SK-N-SH treated with all-trans-retinoic acid at 6 μM for 48 hours (cell line): ENCODE results near the gene EXOC1.

ENCODE experiments used
- ATAC-seq: fragments of 200-7000 bp; cut with Tn5 transposase; 3 replicates; pipeline ENCODE4 v1.9.1; 2020; ENCODE audit warnings: mild to moderate bottlenecking, moderate library complexity
- ARNTL ChIP-seq: fragments of 450-650 bp; formaldehyde crosslinking; IDR thresholded peaks from 2 replicates; pipeline ENCODE4 v1.5.0; 2020; ENCODE audit warnings: low read depth, mild to moderate bottlenecking, moderate library complexity, borderline replicate concordance
- BACH2 ChIP-seq: fragments of 250-450 bp; sonication (Bioruptor Pico); IDR thresholded peaks from 2 replicates; pipeline ENCODE4 v1.9.0; 2021; ENCODE audit warnings: mild to moderate bottlenecking, borderline replicate concordance
- ESRRG ChIP-seq: fragments of 250-450 bp; sonication (Bioruptor Pico); IDR thresholded peaks from 2 replicates; pipeline ENCODE4 v1.6.1; 2021; ENCODE audit warnings: mild to moderate bottlenecking
- GLIS3 ChIP-seq: fragments of 250-450 bp; sonication (Bioruptor Pico); IDR thresholded peaks from 2 replicates; pipeline ENCODE4 v1.5.0; 2020; ENCODE audit warnings: mild to moderate bottlenecking, moderate library complexity
- ISL1 ChIP-seq: fragments of 250-450 bp; sonication (Bioruptor Pico); IDR thresholded peaks from 2 replicates; pipeline ENCODE4 v2.1.2; 2022; ENCODE audit warnings: mild to moderate bottlenecking, moderate library complexity
- RARB ChIP-seq: fragments of 250-450 bp; sonication (Bioruptor Pico); IDR thresholded peaks from 2 replicates; pipeline ENCODE4 v1.8.0; 2021; ENCODE audit warnings: mild to moderate bottlenecking, moderate library complexity
- SNAI2 ChIP-seq: fragments of 250-450 bp; sonication (Bioruptor Pico); IDR thresholded peaks from 2 replicates; pipeline ENCODE4 v1.5.0; 2020; ENCODE audit warnings: mild to moderate bottlenecking, moderate library complexity
- TOX ChIP-seq: fragments of 250-450 bp; sonication (Bioruptor Pico); IDR thresholded peaks from 2 replicates; pipeline ENCODE4 v1.8.0; 2021; ENCODE audit warnings: mild to moderate bottlenecking, moderate library complexity, borderline replicate concordance
- ZC3H10 ChIP-seq: fragments of 250-450 bp; sonication (Bioruptor Pico); IDR thresholded peaks from 2 replicates; pipeline ENCODE4 v1.5.1; 2021; ENCODE audit warnings: mild to moderate bottlenecking, moderate library complexity
- ZFP3 ChIP-seq: fragments of 250-450 bp; sonication (Bioruptor Pico); IDR thresholded peaks from 2 replicates; pipeline ENCODE4 v1.5.0; 2020; ENCODE audit warnings: mild to moderate bottlenecking, moderate library complexity
- ZFP30 ChIP-seq: fragments of 450-650 bp; formaldehyde crosslinking; IDR thresholded peaks from 2 replicates; pipeline ENCODE4 v1.5.0; 2022; ENCODE audit warnings: mild to moderate bottlenecking, moderate library complexity
- ZNF565 ChIP-seq: fragments of 450-650 bp; formaldehyde crosslinking; conservative IDR thresholded peaks from 2 replicates; pipeline ENCODE4 v1.5.0; 2020; ENCODE audit warnings: low read depth, mild to moderate bottlenecking, moderate library complexity
- ZNF70 ChIP-seq: fragments of 450-650 bp; formaldehyde crosslinking; IDR thresholded peaks from 2 replicates; pipeline ENCODE4 v1.5.0; 2020; ENCODE audit warnings: mild to moderate bottlenecking, moderate library complexity
- ZNF8 ChIP-seq: fragments of 450-650 bp; formaldehyde crosslinking; IDR thresholded peaks from 2 replicates; pipeline ENCODE4 v1.5.0; 2020; ENCODE audit warnings: mild to moderate bottlenecking, moderate library complexity
- TF ChIP-seq, protein P1 (sequence below): fragments of 250-450 bp; sonication (Bioruptor Pico); IDR thresholded peaks from 2 replicates; pipeline ENCODE4 v1.5.0; 2020; ENCODE audit warnings: mild to moderate bottlenecking, moderate library complexity
- TF ChIP-seq, protein P2 (sequence below): fragments of 250-450 bp; sonication (Bioruptor Pico); IDR thresholded peaks from 2 replicates; pipeline ENCODE4 v1.5.1; 2021; ENCODE audit warnings: mild to moderate bottlenecking, moderate library complexity
- TF ChIP-seq, protein P3 (sequence below): fragments of 250-450 bp; sonication (Bioruptor Pico); IDR thresholded peaks from 2 replicates; pipeline ENCODE4 v1.5.1; 2020; ENCODE audit warnings: low read depth, mild to moderate bottlenecking, moderate library complexity
- TF ChIP-seq, protein P4 (sequence below): fragments of 250-450 bp; sonication (Bioruptor Pico); IDR thresholded peaks from 2 replicates; pipeline ENCODE4 v1.8.0; 2020; ENCODE audit warnings: mild to moderate bottlenecking, moderate library complexity, borderline replicate concordance

The EXOC1 gene

DNA sequence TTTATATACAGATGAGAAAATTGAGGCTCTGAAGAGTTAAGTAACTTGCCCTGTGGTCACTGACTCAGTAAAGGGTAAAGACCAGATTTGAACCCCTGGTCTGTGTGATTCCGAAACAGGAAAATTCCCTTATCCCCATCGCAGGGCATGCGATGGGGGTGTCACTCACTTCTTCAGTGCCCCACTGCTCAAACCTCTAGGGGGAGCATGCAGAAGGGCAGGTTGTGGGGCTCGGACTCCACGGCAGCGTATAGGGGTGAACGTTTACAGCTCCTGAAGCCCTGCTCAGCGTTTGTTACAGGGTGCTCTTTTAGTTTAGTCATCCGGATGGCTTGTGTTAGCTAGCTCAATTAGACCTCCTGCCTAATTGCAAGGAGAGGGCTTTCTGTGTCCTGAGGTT, 3.7 kb upstream of the EXOC1 start:
- no peak for TF ChIP-seq SNAI2 (CRISPR knock-in tag)
- TF ChIP-seq, protein P1, sequence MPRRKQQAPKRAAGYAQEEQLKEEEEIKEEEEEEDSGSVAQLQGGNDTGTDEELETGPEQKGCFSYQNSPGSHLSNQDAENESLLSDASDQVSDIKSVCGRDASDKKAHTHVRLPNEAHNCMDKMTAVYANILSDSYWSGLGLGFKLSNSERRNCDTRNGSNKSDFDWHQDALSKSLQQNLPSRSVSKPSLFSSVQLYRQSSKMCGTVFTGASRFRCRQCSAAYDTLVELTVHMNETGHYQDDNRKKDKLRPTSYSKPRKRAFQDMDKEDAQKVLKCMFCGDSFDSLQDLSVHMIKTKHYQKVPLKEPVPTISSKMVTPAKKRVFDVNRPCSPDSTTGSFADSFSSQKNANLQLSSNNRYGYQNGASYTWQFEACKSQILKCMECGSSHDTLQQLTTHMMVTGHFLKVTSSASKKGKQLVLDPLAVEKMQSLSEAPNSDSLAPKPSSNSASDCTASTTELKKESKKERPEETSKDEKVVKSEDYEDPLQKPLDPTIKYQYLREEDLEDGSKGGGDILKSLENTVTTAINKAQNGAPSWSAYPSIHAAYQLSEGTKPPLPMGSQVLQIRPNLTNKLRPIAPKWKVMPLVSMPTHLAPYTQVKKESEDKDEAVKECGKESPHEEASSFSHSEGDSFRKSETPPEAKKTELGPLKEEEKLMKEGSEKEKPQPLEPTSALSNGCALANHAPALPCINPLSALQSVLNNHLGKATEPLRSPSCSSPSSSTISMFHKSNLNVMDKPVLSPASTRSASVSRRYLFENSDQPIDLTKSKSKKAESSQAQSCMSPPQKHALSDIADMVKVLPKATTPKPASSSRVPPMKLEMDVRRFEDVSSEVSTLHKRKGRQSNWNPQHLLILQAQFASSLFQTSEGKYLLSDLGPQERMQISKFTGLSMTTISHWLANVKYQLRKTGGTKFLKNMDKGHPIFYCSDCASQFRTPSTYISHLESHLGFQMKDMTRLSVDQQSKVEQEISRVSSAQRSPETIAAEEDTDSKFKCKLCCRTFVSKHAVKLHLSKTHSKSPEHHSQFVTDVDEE (CRISPR knock-in tag) = no peak
- TF ChIP-seq, protein P2, sequence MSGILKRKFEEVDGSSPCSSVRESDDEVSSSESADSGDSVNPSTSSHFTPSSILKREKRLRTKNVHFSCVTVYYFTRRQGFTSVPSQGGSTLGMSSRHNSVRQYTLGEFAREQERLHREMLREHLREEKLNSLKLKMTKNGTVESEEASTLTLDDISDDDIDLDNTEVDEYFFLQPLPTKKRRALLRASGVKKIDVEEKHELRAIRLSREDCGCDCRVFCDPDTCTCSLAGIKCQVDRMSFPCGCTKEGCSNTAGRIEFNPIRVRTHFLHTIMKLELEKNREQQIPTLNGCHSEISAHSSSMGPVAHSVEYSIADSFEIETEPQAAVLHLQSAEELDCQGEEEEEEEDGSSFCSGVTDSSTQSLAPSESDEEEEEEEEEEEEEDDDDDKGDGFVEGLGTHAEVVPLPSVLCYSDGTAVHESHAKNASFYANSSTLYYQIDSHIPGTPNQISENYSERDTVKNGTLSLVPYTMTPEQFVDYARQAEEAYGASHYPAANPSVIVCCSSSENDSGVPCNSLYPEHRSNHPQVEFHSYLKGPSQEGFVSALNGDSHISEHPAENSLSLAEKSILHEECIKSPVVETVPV (CRISPR knock-in tag) = no peak
- TF ChIP-seq ZC3H10 (CRISPR knock-in tag) = no peak
- no peak for TF ChIP-seq ARNTL
- no peak for TF ChIP-seq ISL1 (CRISPR knock-in tag)
- TF ChIP-seq ZNF8 (CRISPR knock-in tag) = no peak
- no peak for TF ChIP-seq GLIS3 (CRISPR knock-in tag)
- no peak for TF ChIP-seq ZFP30 (CRISPR knock-in tag)
- TF ChIP-seq BACH2 (CRISPR knock-in tag) = no peak
- TF ChIP-seq ESRRG (CRISPR knock-in tag) = no peak
- TF ChIP-seq ZNF565 (CRISPR knock-in tag) = no peak
- no peak for ATAC-seq

DNA sequence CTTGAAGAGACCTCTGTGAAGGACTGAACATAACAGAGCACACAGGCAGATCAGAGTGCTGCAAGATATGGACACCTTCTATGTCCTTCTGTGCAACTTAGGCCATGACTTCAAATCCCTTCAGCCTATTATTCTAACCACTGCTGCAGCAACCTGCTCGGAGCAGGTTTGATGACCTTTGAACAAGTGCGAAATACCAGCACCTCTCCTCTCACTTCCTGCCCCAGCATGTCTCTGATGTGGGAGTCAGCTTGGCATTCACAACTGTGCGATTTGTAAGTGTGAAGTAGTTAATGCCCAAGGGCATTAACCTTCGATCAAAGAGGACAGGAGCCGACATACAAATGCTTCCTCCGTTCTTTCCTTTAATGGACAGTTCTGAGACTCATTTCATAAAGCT, 1.6 kb upstream of the EXOC1 start:
- TF ChIP-seq ZNF70 (CRISPR knock-in tag) (no peak), ARNTL (no peak), ZNF565 (CRISPR knock-in tag) (no peak), RARB (CRISPR knock-in tag) (no peak), ZFP3 (CRISPR knock-in tag) (no peak), ISL1 (CRISPR knock-in tag) (no peak), TOX (CRISPR knock-in tag) (no peak), SNAI2 (CRISPR knock-in tag) (no peak)
- TF ChIP-seq, protein P3, sequence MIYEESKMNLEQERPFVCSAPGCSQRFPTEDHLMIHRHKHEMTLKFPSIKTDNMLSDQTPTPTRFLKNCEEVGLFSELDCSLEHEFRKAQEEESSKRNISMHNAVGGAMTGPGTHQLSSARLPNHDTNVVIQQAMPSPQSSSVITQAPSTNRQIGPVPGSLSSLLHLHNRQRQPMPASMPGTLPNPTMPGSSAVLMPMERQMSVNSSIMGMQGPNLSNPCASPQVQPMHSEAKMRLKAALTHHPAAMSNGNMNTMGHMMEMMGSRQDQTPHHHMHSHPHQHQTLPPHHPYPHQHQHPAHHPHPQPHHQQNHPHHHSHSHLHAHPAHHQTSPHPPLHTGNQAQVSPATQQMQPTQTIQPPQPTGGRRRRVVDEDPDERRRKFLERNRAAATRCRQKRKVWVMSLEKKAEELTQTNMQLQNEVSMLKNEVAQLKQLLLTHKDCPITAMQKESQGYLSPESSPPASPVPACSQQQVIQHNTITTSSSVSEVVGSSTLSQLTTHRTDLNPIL (CRISPR knock-in tag) = no peak
- no peak for ATAC-seq

DNA sequence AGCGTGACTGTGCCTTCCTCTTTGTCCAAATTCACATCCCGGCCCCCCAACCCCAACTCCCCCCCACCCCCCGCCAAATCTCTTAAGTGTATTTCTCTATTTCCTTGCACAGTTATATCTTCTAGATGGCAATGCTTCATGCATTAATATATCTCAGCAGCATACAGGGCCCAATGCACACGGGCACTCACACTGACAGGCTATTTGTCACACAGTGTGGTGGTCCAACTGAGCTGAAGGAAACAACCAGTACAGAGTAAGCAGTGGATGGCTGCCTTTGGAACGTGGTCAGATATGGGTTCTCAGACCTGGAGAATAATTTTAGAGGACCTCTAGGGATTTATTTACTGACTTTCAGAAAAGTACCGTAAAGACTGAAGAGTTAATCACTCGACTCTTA, 681 bp downstream of the EXOC1 start:
- TF ChIP-seq ISL1 (CRISPR knock-in tag) (no peak), ZNF565 (CRISPR knock-in tag) (no peak)
- ATAC-seq = peak; percentile 59

DNA sequence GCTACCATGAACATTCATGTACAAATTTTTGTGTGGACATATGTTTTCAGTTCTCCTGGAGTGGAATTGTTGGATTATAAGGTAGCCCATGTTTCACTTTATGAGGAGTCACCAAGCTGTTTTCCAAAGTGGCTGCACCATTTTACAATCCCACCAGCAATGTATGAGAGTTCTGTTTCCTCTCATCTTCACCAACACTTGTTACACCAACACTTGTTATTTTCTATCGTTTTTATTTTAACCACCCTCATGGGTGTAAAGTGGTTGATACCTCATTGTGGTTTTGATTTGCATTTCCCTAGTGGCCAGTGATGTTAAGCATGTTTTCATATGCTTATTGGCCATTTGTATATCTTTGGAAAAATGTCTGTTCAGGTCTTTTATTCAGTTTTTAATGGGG, 4.1 kb downstream of the EXOC1 start:
- TF ChIP-seq, protein P4, sequence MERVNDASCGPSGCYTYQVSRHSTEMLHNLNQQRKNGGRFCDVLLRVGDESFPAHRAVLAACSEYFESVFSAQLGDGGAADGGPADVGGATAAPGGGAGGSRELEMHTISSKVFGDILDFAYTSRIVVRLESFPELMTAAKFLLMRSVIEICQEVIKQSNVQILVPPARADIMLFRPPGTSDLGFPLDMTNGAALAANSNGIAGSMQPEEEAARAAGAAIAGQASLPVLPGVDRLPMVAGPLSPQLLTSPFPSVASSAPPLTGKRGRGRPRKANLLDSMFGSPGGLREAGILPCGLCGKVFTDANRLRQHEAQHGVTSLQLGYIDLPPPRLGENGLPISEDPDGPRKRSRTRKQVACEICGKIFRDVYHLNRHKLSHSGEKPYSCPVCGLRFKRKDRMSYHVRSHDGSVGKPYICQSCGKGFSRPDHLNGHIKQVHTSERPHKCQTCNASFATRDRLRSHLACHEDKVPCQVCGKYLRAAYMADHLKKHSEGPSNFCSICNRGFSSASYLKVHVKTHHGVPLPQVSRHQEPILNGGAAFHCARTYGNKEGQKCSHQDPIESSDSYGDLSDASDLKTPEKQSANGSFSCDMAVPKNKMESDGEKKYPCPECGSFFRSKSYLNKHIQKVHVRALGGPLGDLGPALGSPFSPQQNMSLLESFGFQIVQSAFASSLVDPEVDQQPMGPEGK (CRISPR knock-in tag) = no peak
- TF ChIP-seq, protein P1 (CRISPR knock-in tag) = no peak
- ATAC-seq = no peak
